Thyroid gland (tissue), 4 donors: ENCODE data around the gene KRTAP10-3. TPM values are rescaled to one million over a fixed set of nuclear protein-coding genes. Genes with fewer than 3 reads are reported as not detected.

Experiments used
- DNase-seq, 2 donors: peaks; one replicate each; pipeline ENCODE4 v3.0.0-alpha.2; 2019
- H3K27ac ChIP-seq, 3 donors: fragments of 200-600 bp; sonication (generic); 1 replicate in 2 of 3; 2 replicates in 1 of 3; pipeline ENCODE4 v1.5.1; 2016 to 2019; ENCODE audit warnings: mild to moderate bottlenecking in 1 of 3, moderate library complexity in 1 of 3
- H3K27me3 ChIP-seq: fragments of 200-600 bp; sonication (generic); one replicate; pipeline ENCODE4 v1.5.1; 2019
- H3K36me3 ChIP-seq, 2 donors: fragments of 200-600 bp; sonication (generic); one replicate each; pipeline ENCODE4 v1.5.1; 2016 to 2019
- H3K4me1 ChIP-seq, 2 donors: fragments of 200-600 bp; sonication (generic); one replicate each; pipeline ENCODE4 v1.5.1; 2017 to 2019
- H3K4me3 ChIP-seq, 3 donors: fragments of 200-600 bp; sonication (generic); replicated peaks in 1 of 3; 1 replicate in 2 of 3; 2 replicates in 1 of 3; pipeline ENCODE4 v1.5.1; 2016; ENCODE audit warnings: mild to moderate bottlenecking in 1 of 3
- H3K9me3 ChIP-seq: fragments of 200-600 bp; sonication (generic); one replicate; pipeline ENCODE4 v1.5.1; 2017
- CTCF ChIP-seq, 6 experiments: fragments of 200-600 bp in 3 of 6; fragments of 450-650 bp in 3 of 6; sonication (generic) in 3 of 6; IDR thresholded peaks; one replicate each; pipeline ENCODE4 v1.5.1; 2016 to 2019; ENCODE audit warnings: antibody characterized with exemption in 6 of 6, mild to moderate bottlenecking in 2 of 6, inconsistent platforms in 1 of 6, moderate library complexity in 1 of 6
- POLR2A ChIP-seq, 2 donors: fragments of 450-650 bp; IDR thresholded peaks; one replicate each; pipeline ENCODE4 v1.6.1; 2017; ENCODE audit warnings: antibody characterized with exemption in 2 of 2, mild to moderate bottlenecking in 2 of 2, moderate library complexity in 1 of 2
- WGBS, 2 donors: methylation state at CpG; one replicate each; pipeline ENCODE4 v1.1.5; 2017; 5-methylcytosine and 5-hydroxymethylcytosine counted together
- intact Hi-C: fragments of 100-400 bp; cut with DNase I; formaldehyde crosslinking; loops from one replicate; pipeline ENCODE4 v1.15.1; 2023
- total RNA-seq, 4 donors: library from RNA; depleted of rRNA; stranded (reverse); fragments of >200 nt; gene quantifications; one replicate each; pipeline ENCODE4 v1.2.3, GENCODE V29; 2016

KRTAP10-3 gene
- total RNA-seq, 4 donors from 2014 or later, result not detected

GRCh38 chr21:44598061-44598460, 39.5 kb upstream of the KRTAP10-3 start:
- TF ChIP-seq POLR2A (IDR thresholded peaks at IDR 0.05), result no peak
- TF ChIP-seq CTCF (IDR thresholded peaks at IDR 0.05), result no peak
- H3K27me3 ChIP-seq, result no peaks in the 10 kb centered on the region
- H3K36me3 ChIP-seq, result no peaks in the 10 kb centered on the region
- 85% methylated on average over 11 of the region's 11 CpGs for WGBS, 2 donors
- no peaks in the 10 kb centered on the region for H3K9me3 ChIP-seq
- no peak overlapping the region for H3K27ac ChIP-seq
- H3K4me3 ChIP-seq, result no peak overlapping the region
- intact Hi-C loops, result no loop called here
- H3K4me1 ChIP-seq, result no peaks in the 10 kb centered on the region
- DNase-seq, result no peak

- Histone ChIP-seq H3K27me3 (no peaks in the 10 kb centered on the region), H3K36me3 (no peaks in the 10 kb centered on the region), H3K27ac (no peak overlapping the region), H3K4me3 (no peak overlapping the region), H3K9me3 (no peaks in the 10 kb centered on the region), H3K4me1 (no peaks in the 10 kb centered on the region)
- 68 to 80% methylated on average over 9 of the region's 9 CpGs for WGBS, 2 donors
- no peak for DNase-seq
- no peak for TF ChIP-seq CTCF (IDR thresholded peaks at IDR 0.05)
- no peak for TF ChIP-seq POLR2A (IDR thresholded peaks at IDR 0.05)
- intact Hi-C loops, result no loop called here
Measured at GRCh38 chr21:44596068-44596725, 37.6 kb upstream of the KRTAP10-3 start.

GRCh38 chr21:44595524-44595923, 36.9 kb upstream of the KRTAP10-3 start:
- H3K4me3 ChIP-seq, result no peak overlapping the region
- H3K9me3 ChIP-seq, result no peaks in the 10 kb centered on the region
- intact Hi-C loops, result no loop called here
- TF ChIP-seq CTCF (IDR thresholded peaks at IDR 0.05) (no peak), POLR2A (IDR thresholded peaks at IDR 0.05) (no peak)
- 82 to 84% methylated on average over 6 of the region's 6 CpGs for WGBS, 2 donors
- no peaks in the 10 kb centered on the region for H3K27me3 ChIP-seq
- no peaks in the 10 kb centered on the region for H3K4me1 ChIP-seq
- H3K27ac ChIP-seq, result no peak overlapping the region
- DNase-seq, result no peak
- no peaks in the 10 kb centered on the region for H3K36me3 ChIP-seq

GRCh38 chr21:44594406-44594916, 35.9 kb upstream of the KRTAP10-3 start:
- no peaks in the 10 kb centered on the region for H3K9me3 ChIP-seq
- H3K27me3 ChIP-seq, result no peaks in the 10 kb centered on the region
- WGBS, 2 donors, result 83 to 87% methylated on average over 12 of the region's 12 CpGs
- no peaks in the 10 kb centered on the region for H3K4me1 ChIP-seq
- no peak overlapping the region for H3K4me3 ChIP-seq
- TF ChIP-seq CTCF (IDR thresholded peaks at IDR 0.05) (no peak), POLR2A (IDR thresholded peaks at IDR 0.05) (no peak)
- H3K36me3 ChIP-seq, result no peaks in the 10 kb centered on the region
- DNase-seq, result no peak
- intact Hi-C loops, result no loop called here
- H3K27ac ChIP-seq, result no peak overlapping the region

- Histone ChIP-seq H3K27ac (no peak overlapping the region), H3K4me1 (no peaks in the 10 kb centered on the region), H3K36me3 (no peaks in the 10 kb centered on the region), H3K9me3 (no peaks in the 10 kb centered on the region), H3K4me3 (no peak overlapping the region), H3K27me3 (no peaks in the 10 kb centered on the region)
- intact Hi-C loops, result no loop called here
- no peak for DNase-seq
- 58 to 79% methylated on average over 9 to 14 of the region's 20 CpGs for WGBS, 2 donors
- no peak for TF ChIP-seq CTCF (IDR thresholded peaks at IDR 0.05)
- TF ChIP-seq POLR2A (IDR thresholded peaks at IDR 0.05), result no peak
Measured at GRCh38 chr21:44593598-44594405, 35.2 kb upstream of the KRTAP10-3 start.
